ENCODE data around the gene SEMA4D.
"Not testable (repeated sequence)": the region's sequence is repeated elsewhere in the genome, so short reads cannot be mapped to it uniquely, and the experiment has no call there.

The SEMA4D gene

GRCh38 chr9:89353989-89354388 lies 143.9 kb downstream of the SEMA4D start:
- H3K27ac ChIP-seq: no peak overlapping the region
- no peak overlapping the region for H3K4me3 ChIP-seq

GRCh38 chr9:89352874-89353649 lies 144.9 kb downstream of the SEMA4D start:
- H3K27ac ChIP-seq: peak overlapping the region in 2 of 21 experiments; percentile 42 to 52

GRCh38 chr9:89352451-89352850 lies 145.5 kb downstream of the SEMA4D start:
- no peak overlapping the region for H3K4me3 ChIP-seq
- H3K27ac ChIP-seq: peak overlapping the region in 4 of 21 experiments; percentile 20 to 52 (median 32)

More at GRCh38 chr9:89352874-89353649, 144.9 kb downstream of the SEMA4D start:
- H3K4me3 ChIP-seq: no peak overlapping the region

- peak overlapping the region in 2 of 21 experiments; percentile 23 to 52 for H3K27ac ChIP-seq
- H3K4me3 ChIP-seq: no peak overlapping the region
Measured at GRCh38 chr9:89351584-89352300, 146.2 kb downstream of the SEMA4D start.

GRCh38 chr9:89350988-89351557 lies 146.8 kb downstream of the SEMA4D start:
- H3K4me3 ChIP-seq: no peak overlapping the region
- H3K27ac ChIP-seq: no peak overlapping the region

GRCh38 chr9:89349607-89350006 lies 148.3 kb downstream of the SEMA4D start:
- no peak overlapping the region for H3K4me3 ChIP-seq
- no peak overlapping the region for H3K27ac ChIP-seq

GRCh38 chr9:89347651-89348050 lies 150.3 kb downstream of the SEMA4D start:
- Histone ChIP-seq H3K27ac (no peak overlapping the region), H3K4me3 (no peak overlapping the region)

- Histone ChIP-seq H3K27ac (no peak overlapping the region), H3K4me3 (no peak overlapping the region)
Measured at GRCh38 chr9:89346696-89347095, 151.2 kb downstream of the SEMA4D start.

- H3K4me3 ChIP-seq: no peak overlapping the region
Measured at GRCh38 chr9:89345476-89345875, 152.4 kb downstream of the SEMA4D start.

GRCh38 chr9:89343812-89344211 lies 154.1 kb downstream of the SEMA4D start:
- not testable (repeated sequence) for H3K27ac ChIP-seq, H3K4me3 ChIP-seq

More at GRCh38 chr9:89345476-89345875, 152.4 kb downstream of the SEMA4D start:
- no peak overlapping the region for H3K27ac ChIP-seq

GRCh38 chr9:89342948-89343347 lies 155.0 kb downstream of the SEMA4D start:
- no peak overlapping the region for H3K4me3 ChIP-seq
- no peak overlapping the region for H3K27ac ChIP-seq

GRCh38 chr9:89342213-89342612 lies 155.7 kb downstream of the SEMA4D start:
- Histone ChIP-seq H3K4me3 (no peak overlapping the region), H3K27ac (no peak overlapping the region)

GRCh38 chr9:89340332-89340731 lies 157.6 kb downstream of the SEMA4D start:
- Histone ChIP-seq H3K27ac (no peak overlapping the region), H3K4me3 (no peak overlapping the region)

GRCh38 chr9:89339807-89340206 lies 158.1 kb downstream of the SEMA4D start:
- no peak overlapping the region for H3K27ac ChIP-seq
- no peak overlapping the region for H3K4me3 ChIP-seq

- no peak overlapping the region for H3K4me3 ChIP-seq
- H3K27ac ChIP-seq: no peak overlapping the region
Measured at GRCh38 chr9:89330513-89330912, 167.4 kb downstream of the SEMA4D start.

- no peak overlapping the region for H3K4me3 ChIP-seq
- H3K27ac ChIP-seq: no peak overlapping the region
Measured at GRCh38 chr9:89329917-89330316, 168.0 kb downstream of the SEMA4D start.

GRCh38 chr9:89328064-89328463 lies 169.8 kb downstream of the SEMA4D start:
- H3K27ac ChIP-seq: no peak overlapping the region
- no peak overlapping the region for H3K4me3 ChIP-seq

- Histone ChIP-seq H3K27ac (no peak overlapping the region), H3K4me3 (no peak overlapping the region)
Measured at GRCh38 chr9:89325733-89326132, 172.2 kb downstream of the SEMA4D start.

- Histone ChIP-seq H3K27ac (no peak overlapping the region), H3K4me3 (no peak overlapping the region)
Measured at GRCh38 chr9:89323390-89323789, 174.5 kb downstream of the SEMA4D start.

- peak overlapping the region; percentile 53 to 78 (median 71) for H3K4me3 ChIP-seq
- H3K27ac ChIP-seq: peak overlapping the region; percentile 44 to 100 (median 99)
Measured at GRCh38 chr9:89319015-89319905, 178.7 kb downstream of the SEMA4D start.
